SK-N-SH (cell line): Measurements from ENCODE around the gene FCHO2. TPM values are rescaled to one million over a fixed set of nuclear protein-coding genes. Genes with fewer than 3 reads are reported as not detected.

Experiments
- CTCF ChIA-PET: fragments of 300-600, 350-600 bp; formaldehyde crosslinking; extraction: SDS; loops from one replicate; lab custom pipeline; 2021; lab: Yijun Ruan, JAX
- POLR2A ChIA-PET: fragments of 350-600 bp; sonication (Branson Sonifier 250); formaldehyde crosslinking; extraction: SDS; loops from one replicate; lab custom pipeline; 2020; ENCODE audit warnings: antibody characterized with exemption, inconsistent platforms; lab: Yijun Ruan, JAX
- DNase-seq: peaks from one replicate; pipeline ENCODE4 v3.0.0; 2012
- H2AFZ ChIP-seq: fragments of 200-600 bp; sonication (generic); 2 replicates; pipeline ENCODE4 v1.8.1; 2016; ENCODE audit warnings: antibody characterized with exemption, mild to moderate bottlenecking, low read depth
- H3F3A ChIP-seq: fragments of 200-600 bp; sonication (generic); replicated peaks from 2 replicates; pipeline ENCODE3; 2016; ENCODE audit warnings: antibody characterized with exemption, mild to moderate bottlenecking; ENCODE audit not compliant: insufficient read depth
- H3K27ac ChIP-seq, 2 experiments: fragments of 200-500 bp in 1 of 2; fragments of 200-600 bp in 1 of 2; sonication (Bioruptor generic) in 1 of 2; sonication (generic), shearing (Covaris generic) in 1 of 2; 2 replicates each; pipeline versions ENCODE4 v1.5.1 to v1.6.1; 2014 to 2016; ENCODE audit warnings: low read depth in 2 of 2, inconsistent platforms in 1 of 2, low read length in 1 of 2, mild to moderate bottlenecking in 1 of 2, mixed read lengths in 1 of 2
- H3K27me3 ChIP-seq: fragments of 200-600 bp; sonication (generic), shearing (Covaris generic); 2 replicates; pipeline ENCODE4 v1.6.1; 2016; ENCODE audit warnings: mixed run types; ENCODE audit not compliant: insufficient read depth
- H3K36me3 ChIP-seq, 2 experiments: fragments of 200-500 bp in 1 of 2; fragments of 200-600 bp in 1 of 2; sonication (Bioruptor generic) in 1 of 2; sonication (generic) in 1 of 2; replicated peaks in 1 of 2; 2 replicates each; pipeline versions ENCODE3 to v1.5.1; 2014 to 2016; ENCODE audit warnings: low read length in 1 of 2, mild to moderate bottlenecking in 1 of 2; ENCODE audit not compliant: insufficient read depth in 2 of 2, control insufficient read depth in 1 of 2
- H3K4me1 ChIP-seq, 2 experiments: fragments of 200-500 bp in 1 of 2; fragments of 200-600 bp in 1 of 2; sonication (Bioruptor generic) in 1 of 2; sonication (generic), shearing (Covaris generic) in 1 of 2; 2 replicates each; pipeline versions ENCODE4 v1.5.1 to v1.6.1; 2014 to 2016; ENCODE audit warnings: low read depth in 1 of 2, low read length in 1 of 2, mixed run types in 1 of 2; ENCODE audit not compliant: insufficient read depth in 2 of 2, control insufficient read depth in 1 of 2
- H3K4me2 ChIP-seq: fragments of 200-600 bp; sonication (generic), shearing (Covaris generic); 2 replicates; pipeline ENCODE4 v1.6.1; 2017; ENCODE audit warnings: mixed run types
- H3K4me3 ChIP-seq, 2 experiments: fragments of 200-500 bp in 1 of 2; fragments of 200-600 bp in 1 of 2; sonication (Bioruptor generic) in 1 of 2; sonication (generic), shearing (Covaris generic) in 1 of 2; 2 replicates each; pipeline versions ENCODE4 v1.5.1 to v1.8.1; 2014 to 2016; ENCODE audit warnings: low read depth in 2 of 2, inconsistent platforms in 1 of 2, low read length in 1 of 2, mild to moderate bottlenecking in 1 of 2, mixed read lengths in 1 of 2, moderate library complexity in 1 of 2
- H3K79me2 ChIP-seq: fragments of 200-600 bp; sonication (generic); 2 replicates; pipeline ENCODE4 v1.8.1; 2017; ENCODE audit warnings: mild to moderate bottlenecking; ENCODE audit not compliant: insufficient read depth
- H3K9ac ChIP-seq: fragments of 200-600 bp; sonication (generic); 2 replicates; pipeline ENCODE4 v1.6.1; 2017; ENCODE audit warnings: mixed run types
- H3K9me2 ChIP-seq: fragments of 200-600 bp; sonication (generic); 2 replicates; pipeline ENCODE4 v1.6.1; 2017; ENCODE audit warnings: mixed run types
- H3K9me3 ChIP-seq: fragments of 200-600 bp; sonication (generic); 2 replicates; pipeline ENCODE4 v1.6.1; 2017; ENCODE audit warnings: mixed run types, mild to moderate bottlenecking, moderate library complexity
- H4K20me1 ChIP-seq: fragments of 200-600 bp; sonication (generic); 2 replicates; pipeline ENCODE4 v1.6.1; 2017; ENCODE audit warnings: mild to moderate bottlenecking, mixed run types; ENCODE audit not compliant: insufficient read depth
- EZH2phosphoT487 ChIP-seq: fragments of 200-600 bp; sonication (generic); IDR thresholded peaks from 2 replicates; pipeline ENCODE4 v1.6.1; 2017; ENCODE audit warnings: low read depth, mixed run types, mild to moderate bottlenecking, antibody characterized with exemption, moderate library complexity, borderline replicate concordance
- FOSL2 ChIP-seq: IDR thresholded peaks from 2 replicates; pipeline ENCODE4 v1.4.0; 2012; ENCODE audit warnings: low read depth, mild to moderate bottlenecking, moderate library complexity, borderline replicate concordance
- FOXJ3 ChIP-seq: sonication (generic); formaldehyde crosslinking; IDR thresholded peaks from 2 replicates; pipeline ENCODE4 v1.5.1; 2020; ENCODE audit warnings: mild to moderate bottlenecking, missing genetic modification reagents
- FOXM1 ChIP-seq: IDR thresholded peaks from 2 replicates; pipeline ENCODE4 v1.4.0; 2012; ENCODE audit warnings: low read depth, mild to moderate bottlenecking
- GATA2 ChIP-seq: sonication (generic); formaldehyde crosslinking; IDR thresholded peaks from 2 replicates; pipeline ENCODE4 v1.5.0; 2020; ENCODE audit warnings: mild to moderate bottlenecking, missing genetic modification reagents
- IRF3 ChIP-seq: fragments of 150-350 bp; IDR thresholded peaks from 2 replicates; pipeline ENCODE4 v1.6.1; 2016; ENCODE audit warnings: mild to moderate bottlenecking, low read depth, low read length
- JUND ChIP-seq: IDR thresholded peaks from 2 replicates; pipeline ENCODE4 v1.4.0; 2012
- MAX ChIP-seq: IDR thresholded peaks from 2 replicates; pipeline ENCODE4 v1.4.0; 2012; ENCODE audit warnings: low read depth
- MEF2A ChIP-seq: IDR thresholded peaks from 2 replicates; pipeline ENCODE4 v1.4.0; 2012; ENCODE audit warnings: low read depth, borderline replicate concordance
- MXI1 ChIP-seq: IDR thresholded peaks from 2 replicates; pipeline ENCODE4 v1.6.1; 2012; ENCODE audit warnings: mild to moderate bottlenecking, low read depth, low read length, improper control_type of control experiment
- NRF1 ChIP-seq: IDR thresholded peaks from 2 replicates; pipeline ENCODE4 v1.6.1; 2012; ENCODE audit warnings: low read depth, mild to moderate bottlenecking, low read length
- PBX3 ChIP-seq: IDR thresholded peaks from 2 replicates; pipeline ENCODE4; 2012
- REST ChIP-seq: IDR thresholded peaks from 2 replicates; pipeline ENCODE4 v1.6.1; 2012; ENCODE audit warnings: mild to moderate bottlenecking, low read depth, low read length, moderate library complexity
- RXRA ChIP-seq: IDR thresholded peaks from 2 replicates; pipeline ENCODE4 v1.4.0; 2012; ENCODE audit warnings: low read depth, mild to moderate bottlenecking, borderline replicate concordance
- SMC3 ChIP-seq: IDR thresholded peaks from 2 replicates; pipeline ENCODE4 v1.6.1; 2012; ENCODE audit warnings: low read depth, low read length, improper control_type of control experiment
- TAF1 ChIP-seq: IDR thresholded peaks from 2 replicates; pipeline ENCODE4 v1.6.1; 2012; ENCODE audit warnings: low read depth, mild to moderate bottlenecking, low read length, moderate library complexity, borderline replicate concordance
- TCF12 ChIP-seq: IDR thresholded peaks from 2 replicates; pipeline ENCODE4 v1.4.0; 2012
- USF1 ChIP-seq: IDR thresholded peaks from 2 replicates; pipeline ENCODE4 v1.4.0; 2012; ENCODE audit warnings: low read depth, borderline replicate concordance
- WGBS: methylation state at CpG from one replicate; pipeline ENCODE4 v1.1.6; 2017; ENCODE audit warnings: low lambda C conversion rate; 5-methylcytosine and 5-hydroxymethylcytosine counted together
- polyA plus RNA-seq, 3 experiments: library from polyadenylated mRNA; depleted of rRNA; stranded (reverse); fragments of >200 nt; gene quantifications; 2 replicates each; pipeline ENCODE4 v1.2.3, GENCODE V29; 2012

Gene FCHO2
- polyA plus RNA-seq, 1 of the 3 experiments (the other 2 are of a cell fraction) = 5.2 TPM

- 0 out of 2 replicates have a peak, but pooled peaks have one; percentile 25 for TF ChIP-seq MXI1
- no peak for TF ChIP-seq FOXM1
- no peak for TF ChIP-seq TAF1
- no peak for TF ChIP-seq IRF3
- no peak for TF ChIP-seq NRF1
- TF ChIP-seq SMC3 = no peak
- TF ChIP-seq RXRA = no peak
- no peak for TF ChIP-seq USF1
- peak; percentile 11; the same call in 1 of the 2 replicates for TF ChIP-seq JUND
- no peak for TF ChIP-seq FOXJ3 (CRISPR knock-in tag)
- TF ChIP-seq FOSL2 = 0 out of 2 replicates have a peak, but pooled peaks have one; percentile 9
- peak; percentile 54 for TF ChIP-seq PBX3
- TF ChIP-seq, all 33 proteins: peak for 8
These were observed 76.0 kb downstream of the FCHO2 start (continued) for GRCh38 chr5:73031839-73032238.

- Histone ChIP-seq H3K79me2 (no peaks in the 10 kb centered on the region), H4K20me1 (no peaks in the 10 kb centered on the region), H3K27me3 (no peaks in the 10 kb centered on the region), H3K9me3 (no peaks in the 10 kb centered on the region), H3K36me3 (peaks cover 12 to 30% of the 10 kb centered on the region in 2 experiments), H2AFZ (no peak overlapping the region), H3K27ac (peak overlapping the region in 1 of 2 experiments; percentile 13; a peak in 1 of 4 replicates), H3K9ac (no peak overlapping the region), H3K4me2 (no peak overlapping the region), H3K9me2 (no peaks in the 10 kb centered on the region; the same call in 1 of the 2 replicates), H3K4me3 (no peak overlapping the region), H3F3A (peaks cover 39% of the 10 kb centered on the region)
- POLR2A ChIA-PET = no interaction called here
- CTCF ChIA-PET = interaction anchor here (1.1 kb wide), 1 partner anchor 17 kb away, joined by 3 read pairs; no protein-coding TSS in a partner anchor
- DNase-seq = no peak
- 96% methylated on average over 2 of the region's 2 CpGs for WGBS
- no peak for TF ChIP-seq MXI1
- TF ChIP-seq, all 33 proteins: peak for 0
- peaks cover 3 to 18% of the 10 kb centered on the region in 2 experiments for H3K4me1 ChIP-seq
These were observed 76.8 kb downstream of the FCHO2 start for GRCh38 chr5:73032635-73033034.

- Histone ChIP-seq H3K9me3 (no peaks in the 10 kb centered on the region), H3K4me1 (no peaks in the 10 kb centered on the region; a peak in 1 of 4 replicates), H3K9ac (no peak overlapping the region), H3K4me2 (no peak overlapping the region), H3F3A (peaks cover 9% of the 10 kb centered on the region), H3K27ac (no peak overlapping the region), H3K4me3 (no peak overlapping the region), H3K79me2 (no peaks in the 10 kb centered on the region), H4K20me1 (no peaks in the 10 kb centered on the region), H3K9me2 (no peaks in the 10 kb centered on the region; the same call in 1 of the 2 replicates), H2AFZ (no peak overlapping the region), H3K27me3 (no peaks in the 10 kb centered on the region), H3K36me3 (peaks cover 19 to 59% of the 10 kb centered on the region in 2 experiments)
- WGBS = 100% methylated on average over 5 of the region's 5 CpGs
- no peak for DNase-seq
- POLR2A ChIA-PET = no interaction called here
- CTCF ChIA-PET = no interaction called here
- no peak for TF ChIP-seq GATA2 (CRISPR knock-in tag)
- TF ChIP-seq USF1 = no peak
- TF ChIP-seq MAX = no peak
- TF ChIP-seq MEF2A = no peak
- TF ChIP-seq REST = no peak
- no peak for TF ChIP-seq MXI1
- TF ChIP-seq EZH2phosphoT487 = no peak
- TF ChIP-seq FOXJ3 (CRISPR knock-in tag) = no peak
- TF ChIP-seq TCF12 = no peak
These were observed 81.7 kb downstream of the FCHO2 start for GRCh38 chr5:73037545-73037944.
